Head of caudate nucleus (tissue), 42 donors: ENCODE results near the gene MDFI.

Experiments used
- DNase-seq, 42 donors: peaks; one replicate each; pipeline versions ENCODE4 v3.0.0 to v3.0.0-alpha.2; 2020 to 2021; ENCODE audit warnings: mixed read lengths in 7 of 42
- intact Hi-C: fragments of 100-400 bp; cut with DNase I; formaldehyde crosslinking; loops from one replicate; pipeline ENCODE4 v1.15.0; 2022

The MDFI gene

GRCh38 chr6:41657131-41658094 is 19.1 kb downstream of the MDFI start:
- intact Hi-C loops, result no loop called here

GRCh38 chr6:41658636-41659035 is 20.4 kb downstream of the MDFI start:
- no peak for DNase-seq
- intact Hi-C loops, result no loop called here

More at GRCh38 chr6:41657131-41658094, 19.1 kb downstream of the MDFI start:
- DNase-seq, result no peak

- DNase-seq, result no peak
- intact Hi-C loops, result no loop called here
Observed at GRCh38 chr6:41659935-41660334, 21.7 kb downstream of the MDFI start.

GRCh38 chr6:41663568-41663967 is 25.3 kb downstream of the MDFI start:
- DNase-seq, result no peak
- intact Hi-C loops, result no loop called here

- DNase-seq, result no peak
- intact Hi-C loops, result no loop called here
Observed at GRCh38 chr6:41664271-41664670, 26.0 kb downstream of the MDFI start.

GRCh38 chr6:41667195-41667594 is 28.9 kb downstream of the MDFI start:
- intact Hi-C loops, result no loop called here
- DNase-seq, result no peak

GRCh38 chr6:41668968-41669367 is 30.7 kb downstream of the MDFI start:
- intact Hi-C loops, result no loop called here
- DNase-seq, result no peak

- no peak for DNase-seq
- intact Hi-C loops, result no loop called here
Observed at GRCh38 chr6:41670703-41671360, 32.6 kb downstream of the MDFI start.

- DNase-seq, result no peak
- intact Hi-C loops, result no loop called here
Observed at GRCh38 chr6:41671376-41671775, 33.1 kb downstream of the MDFI start.

- intact Hi-C loops, result no loop called here
- no peak for DNase-seq
Observed at GRCh38 chr6:41672016-41672415, 33.7 kb downstream of the MDFI start.

GRCh38 chr6:41672816-41673703 is 34.8 kb downstream of the MDFI start:
- DNase-seq, result no peak
- intact Hi-C loops, result no loop called here

GRCh38 chr6:41673704-41674000 is 35.4 kb downstream of the MDFI start:
- intact Hi-C loops, result no loop called here
- no peak for DNase-seq

- DNase-seq, result no peak
- intact Hi-C loops, result no loop called here
Observed at GRCh38 chr6:41674231-41675000, 36.1 kb downstream of the MDFI start.

- intact Hi-C loops, result no loop called here
- DNase-seq, result no peak
Observed at GRCh38 chr6:41675176-41675775, 37.0 kb downstream of the MDFI start.

- intact Hi-C loops, result no loop called here
Observed at GRCh38 chr6:41675992-41676391, 37.7 kb downstream of the MDFI start.

GRCh38 chr6:41676431-41676830 is 38.2 kb downstream of the MDFI start:
- no peak for DNase-seq
- intact Hi-C loops, result no loop called here

More at GRCh38 chr6:41675992-41676391, 37.7 kb downstream of the MDFI start:
- no peak for DNase-seq

GRCh38 chr6:41677124-41677921 is 39.1 kb downstream of the MDFI start:
- intact Hi-C loops, result no loop called here
- DNase-seq, result peak in 1 of 42 donors; percentile 39
